Endothelial cell of umbilical vein (primary cell): ENCODE measurements around the gene VAV2. TPM values are rescaled to one million over a fixed set of nuclear protein-coding genes. Genes with fewer than 3 reads are reported as not detected.

Experiments used
- BruUV-seq: library from RNA; stranded (reverse); fragments of 400-500 nt; replicated peaks from 2 replicates; lab custom pipeline; 2021; lab: Mats Ljungman, UMichigan
- CTCF ChIA-PET: fragments of 300-600, 350-600 bp; sonication (Branson Sonifier 250); formaldehyde crosslinking; loops from one replicate; lab custom pipeline; 2021; ENCODE audit warnings: antibody characterized with exemption, inconsistent platforms; lab: Charles Lee
- POLR2A ChIA-PET: fragments of 300-600, 350-600 bp; sonication (Branson Sonifier 250); formaldehyde crosslinking; loops from one replicate; lab custom pipeline; 2021; ENCODE audit warnings: antibody characterized with exemption, inconsistent platforms; lab: Charles Lee
- DNase-seq: peaks from one replicate; pipeline ENCODE4 v3.0.0-alpha.2; 2011; ENCODE audit warnings: low read depth, low spot score
- FAIRE-seq: peaks from 2 replicates; lab custom pipeline; 2011; peaks lifted over from hg19 to GRCh38; lab: Jason Lieb, UNC
- H2AFZ ChIP-seq: 2 replicates; pipeline ENCODE4 v1.6.0; 2012; ENCODE audit warnings: low read depth, low read length, control low read depth, inconsistent platforms
- H3K27ac ChIP-seq: 2 replicates; pipeline ENCODE4 v1.5.1; 2011; ENCODE audit warnings: low read depth, mild to moderate bottlenecking, control low read depth, low read length, moderate library complexity; ENCODE audit not compliant: insufficient read depth
- H3K27me3 ChIP-seq, 2 experiments: 2 replicates each; pipeline versions ENCODE4 v1.6.0 to v1.6.1; 2011; ENCODE audit warnings: low read length in 2 of 2, mixed read lengths in 1 of 2; ENCODE audit not compliant: control insufficient read depth in 2 of 2, insufficient read depth in 2 of 2
- H3K36me3 ChIP-seq, 2 experiments: 2 replicates in 1 of 2; 3 replicates in 1 of 2; pipeline ENCODE4 v1.5.1; 2011; ENCODE audit warnings: low read length in 2 of 2, mild to moderate bottlenecking in 1 of 2, moderate library complexity in 1 of 2; ENCODE audit not compliant: control insufficient read depth in 2 of 2, insufficient read depth in 2 of 2; ENCODE audit errors: extremely low read depth in 1 of 2
- H3K4me1 ChIP-seq: 3 replicates; pipeline ENCODE4 v1.5.1; 2011; ENCODE audit warnings: mild to moderate bottlenecking, low read length; ENCODE audit not compliant: control insufficient read depth, insufficient read depth; ENCODE audit errors: extremely low read depth
- H3K4me2 ChIP-seq: 2 replicates; pipeline ENCODE4 v1.6.1; 2011; ENCODE audit warnings: low read length, control low read depth, mixed read lengths; ENCODE audit not compliant: insufficient read depth
- H3K4me3 ChIP-seq, 3 experiments: fragments of 200-600 bp in 1 of 3; sonication (generic), shearing (Covaris generic) in 1 of 3; replicated peaks in 1 of 3; 2 replicates each; pipeline ENCODE4 v1.5.1; 2011 to 2016; ENCODE audit warnings: control low read depth in 3 of 3, low read length in 3 of 3, mild to moderate bottlenecking in 2 of 3, inconsistent platforms in 1 of 3, low read depth in 1 of 3, moderate library complexity in 1 of 3; ENCODE audit not compliant: insufficient read depth in 1 of 3
- H3K79me2 ChIP-seq: 2 replicates; pipeline ENCODE4 v1.6.0; 2012; ENCODE audit warnings: low read length, inconsistent platforms; ENCODE audit not compliant: control insufficient read depth, insufficient read depth
- H3K9ac ChIP-seq: replicated peaks from 2 replicates; pipeline ENCODE3; 2011; ENCODE audit warnings: low read length, control low read depth; ENCODE audit not compliant: insufficient read depth; ENCODE audit errors: extremely low read depth
- H3K9me1 ChIP-seq: replicated peaks from 3 replicates; pipeline ENCODE4 v1.6.0; 2011; ENCODE audit warnings: mild to moderate bottlenecking, low read length; ENCODE audit not compliant: control insufficient read depth, insufficient read depth; ENCODE audit errors: extremely low read depth
- H3K9me3 ChIP-seq: replicated peaks from 2 replicates; pipeline ENCODE4 v1.5.1; 2012; ENCODE audit warnings: low read length, inconsistent platforms; ENCODE audit not compliant: control insufficient read depth, insufficient read depth
- H4K20me1 ChIP-seq: replicated peaks from 2 replicates; pipeline ENCODE3; 2011; ENCODE audit warnings: mild to moderate bottlenecking, low read length; ENCODE audit not compliant: control insufficient read depth, insufficient read depth; ENCODE audit errors: extremely low read depth
- CTCF ChIP-seq, 2 donors: IDR thresholded peaks; 1 replicate in 1 of 2; 2 replicates in 1 of 2; pipeline ENCODE4 v1.5.1; 2011; ENCODE audit warnings: low read length in 2 of 2, mild to moderate bottlenecking in 2 of 2, moderate library complexity in 2 of 2, control low read depth in 1 of 2, inconsistent platforms in 1 of 2, low read depth in 1 of 2; ENCODE audit not compliant: insufficient read depth in 1 of 2; ENCODE audit errors: extremely low read depth in 1 of 2
- EZH2 ChIP-seq: IDR thresholded peaks from 2 replicates; pipeline ENCODE4 v1.6.1; 2012; ENCODE audit warnings: borderline replicate concordance, low read depth, mild to moderate bottlenecking, moderate library complexity, low read length, inconsistent platforms; ENCODE audit not compliant: severe bottlenecking
- FOS ChIP-seq: IDR thresholded peaks from 2 replicates; pipeline ENCODE4 v1.6.1; 2011; ENCODE audit warnings: mild to moderate bottlenecking, low read length, moderate library complexity, borderline replicate concordance; ENCODE audit not compliant: insufficient read depth
- GATA2 ChIP-seq: IDR thresholded peaks from 2 replicates; pipeline ENCODE4 v1.7.0; 2011; ENCODE audit warnings: low read depth, mild to moderate bottlenecking, moderate library complexity, mixed read lengths, low read length; ENCODE audit not compliant: insufficient read length, insufficient read depth
- JUN ChIP-seq: IDR thresholded peaks from 2 replicates; pipeline ENCODE4 v1.6.1; 2011; ENCODE audit warnings: borderline replicate concordance, low read depth; ENCODE audit not compliant: insufficient read length, insufficient read depth
- MAX ChIP-seq: IDR thresholded peaks from 2 replicates; pipeline ENCODE4 v1.6.1; 2011; ENCODE audit not compliant: insufficient read depth, insufficient read length
- MYC ChIP-seq: IDR thresholded peaks from one replicate; pipeline ENCODE4 v1.6.1; 2011; ENCODE audit warnings: mild to moderate bottlenecking, low read depth, low read length
- POLR2A ChIP-seq: IDR thresholded peaks from 2 replicates; pipeline ENCODE4 v1.6.1; 2012; ENCODE audit warnings: low read depth, mild to moderate bottlenecking, control low read depth, low read length
- POLR2AphosphoS5 ChIP-seq: IDR thresholded peaks from 2 replicates; pipeline ENCODE4 v1.6.1; 2012; ENCODE audit warnings: low read depth, mild to moderate bottlenecking, control low read depth, low read length, moderate library complexity; ENCODE audit not compliant: insufficient read depth
- dilution Hi-C: fragments of 300-500 bp; cut with MboI; formaldehyde crosslinking; loops from one replicate; pipeline ENCODE4 v1.15.0; 2019; ENCODE audit warnings: low sequenced_read_pairs; ENCODE audit not compliant: extremely low pct_ligation_motif_present
- intact Hi-C: fragments of 100-400 bp; cut with micrococcal nuclease; formaldehyde crosslinking; loops from one replicate; pipeline ENCODE4 v1.10.0; 2022
- polyA plus RNA-seq, 4 experiments: library from polyadenylated mRNA; depleted of rRNA in 3 of 4; stranded (reverse) in 3 of 4; unstranded in 1 of 4; fragments of >200 nt; gene quantifications; 2 replicates each; pipeline versions ENCODE4 v1.2.1 to v1.2.3, GENCODE V29; 2011 to 2012; ENCODE audit warnings: missing spikeins in 1 of 4
- total RNA-seq: library from RNA; stranded (reverse); gene quantifications from 2 replicates; pipeline ENCODE4 v1.2.3, GENCODE V29; 2021

Gene VAV2
- total and polyA plus RNA-seq, 2 donors (not counting 3 experiments of a cell fraction or from before 2014, with no cell fraction given), result 10.6 to 30.6 TPM

- FAIRE-seq (no peak), DNase-seq (no peak)
- CTCF ChIA-PET, result no interaction called here
- H3K9ac ChIP-seq, result no peak overlapping the region
- peaks cover 35% of the 10 kb centered on the region for H3K79me2 ChIP-seq
- H3K4me3 ChIP-seq, result no peak overlapping the region
- H2AFZ ChIP-seq, result no peak overlapping the region
- POLR2A ChIA-PET, result no interaction called here
- intact Hi-C loops, result no loop called here
- dilution Hi-C loops, result no loop called here
- no peak overlapping the region for H3K4me2 ChIP-seq
- BruUV-seq, result no TSS peak
- no peaks in the 10 kb centered on the region for H3K27me3 ChIP-seq
- no peak overlapping the region for H3K27ac ChIP-seq
- no peaks in the 10 kb centered on the region for H3K9me1 ChIP-seq
- H3K36me3 ChIP-seq, result no peaks in the 10 kb centered on the region
- TF ChIP-seq POLR2AphosphoS5, result no peak
- TF ChIP-seq POLR2A, result no peak
- no peak for TF ChIP-seq JUN
- TF ChIP-seq MYC, result no peak
- no peak for TF ChIP-seq MAX
- no peak for TF ChIP-seq FOS
- no peak for TF ChIP-seq GATA2
- no peak for TF ChIP-seq EZH2
- no peak for TF ChIP-seq CTCF (IDR thresholded peaks at IDR 0.05; ENCODE audit: extremely low read depth in 1 of 2, insufficient read depth in 1 of 2, low read depth in 1 of 2, low read length in 2 of 2)
- peaks cover 25% of the 10 kb centered on the region for H3K4me1 ChIP-seq
- no peaks in the 10 kb centered on the region for H4K20me1 ChIP-seq
- no peaks in the 10 kb centered on the region for H3K9me3 ChIP-seq
Measured at GRCh38 chr9:133949486-133950061, 42.5 kb downstream of the VAV2 start.
